Mucosa of descending colon (tissue), 3 donors: Measurements from ENCODE around the gene SLC12A6. TPM values are rescaled to one million over a fixed set of nuclear protein-coding genes. Genes with fewer than 3 reads are reported as not detected.

ENCODE experiments used
- ATAC-seq: fragments of 200-7000 bp; cut with Tn5 transposase; one replicate; pipeline ENCODE4 v1.9.1; 2020; ENCODE audit warnings: mild to moderate bottlenecking, moderate library complexity
- DNase-seq, 3 donors: peaks; one replicate each; pipeline ENCODE4 v3.0.0-alpha.2; 2020
- H3K36me3 ChIP-seq: fragments of 200-600 bp; one replicate; pipeline ENCODE4 v1.8.0; 2021; ENCODE audit warnings: low read depth, mild to moderate bottlenecking
- H3K4me1 ChIP-seq: fragments of 200-600 bp; one replicate; pipeline ENCODE4 v1.8.0; 2021; ENCODE audit warnings: low read depth, mild to moderate bottlenecking
- H3K4me3 ChIP-seq: fragments of 200-600 bp; one replicate; pipeline ENCODE4 v1.8.0; 2021; ENCODE audit warnings: mild to moderate bottlenecking
- H3K9me3 ChIP-seq: fragments of 200-600 bp; one replicate; pipeline ENCODE4 v1.8.0; 2021; ENCODE audit warnings: mild to moderate bottlenecking
- CTCF ChIP-seq: fragments of 200-600 bp; IDR thresholded peaks from one replicate; pipeline ENCODE4 v1.8.0; 2022; ENCODE audit warnings: antibody characterized with exemption, mild to moderate bottlenecking
- intact Hi-C, 2 donors: fragments of 100-400 bp; cut with DNase I in 1 of 2; cut with micrococcal nuclease in 1 of 2; formaldehyde crosslinking; loops; one replicate each; pipeline versions ENCODE4 v1.11.0 to v1.11.1; 2022; cut with DNase I, micrococcal nuclease
- total RNA-seq, 3 donors: library from RNA; stranded (reverse); fragmentation: NEBNext Ultra II Directional in 2 of 3; extraction: Animal tissue kit (Norgen Biotek cat#: 25700) in 2 of 3; gene quantifications; one replicate each; pipeline versions ENCODE4 v1.2.1 to v1.2.4, GENCODE V29; 2021 to 2023
- donor health status: DM: no; HTN: no; CAD: no; lungs with moderate emphysema.
- donor health status: DM: no; HTN: no; CAD: no.
- donor health status: DM: no; HTN: yes; CAD: no.

The SLC12A6 gene
- total RNA-seq, 3 donors from 2014 or later = 17.7 to 26.2 (median 23.2) TPM

- no peak for ATAC-seq
- DNase-seq = no peak
- Histone ChIP-seq H3K4me1 (no peaks in the 10 kb centered on the region), H3K9me3 (no peaks in the 10 kb centered on the region), H3K36me3 (no peaks in the 10 kb centered on the region), H3K4me3 (no peak overlapping the region)
- no peak for TF ChIP-seq CTCF
- intact Hi-C loops = no loop called here
Measured at GRCh38 chr15:34275721-34276120, 61.9 kb downstream of the SLC12A6 start.

GRCh38 chr15:34275154-34275553 is 62.4 kb downstream of the SLC12A6 start:
- Histone ChIP-seq H3K4me1 (no peaks in the 10 kb centered on the region), H3K4me3 (no peak overlapping the region), H3K36me3 (no peaks in the 10 kb centered on the region), H3K9me3 (no peaks in the 10 kb centered on the region)
- intact Hi-C loops = no loop called here
- no peak for DNase-seq
- no peak for TF ChIP-seq CTCF
- ATAC-seq = no peak

DNA sequence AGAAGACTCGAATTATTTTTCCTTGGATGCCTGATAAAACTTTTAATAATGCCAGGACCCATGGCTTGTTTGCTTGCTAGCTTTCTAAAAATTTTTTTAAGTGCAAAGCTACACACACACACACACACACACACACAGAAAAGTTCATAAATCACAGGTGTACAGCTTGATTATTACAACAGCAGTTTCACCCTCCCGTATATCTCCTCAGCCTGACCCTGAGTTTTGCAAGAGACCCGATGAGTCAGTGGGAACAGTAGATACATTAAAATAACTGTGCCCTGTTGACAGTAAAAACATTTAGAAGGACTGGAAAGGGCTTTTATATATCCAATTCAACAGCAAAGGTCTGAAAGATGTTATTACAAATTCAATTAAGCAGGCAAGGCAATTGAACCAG is 66.1 kb downstream of the SLC12A6 start:
- no peak for ATAC-seq
- intact Hi-C loops = no loop called here

DNA sequence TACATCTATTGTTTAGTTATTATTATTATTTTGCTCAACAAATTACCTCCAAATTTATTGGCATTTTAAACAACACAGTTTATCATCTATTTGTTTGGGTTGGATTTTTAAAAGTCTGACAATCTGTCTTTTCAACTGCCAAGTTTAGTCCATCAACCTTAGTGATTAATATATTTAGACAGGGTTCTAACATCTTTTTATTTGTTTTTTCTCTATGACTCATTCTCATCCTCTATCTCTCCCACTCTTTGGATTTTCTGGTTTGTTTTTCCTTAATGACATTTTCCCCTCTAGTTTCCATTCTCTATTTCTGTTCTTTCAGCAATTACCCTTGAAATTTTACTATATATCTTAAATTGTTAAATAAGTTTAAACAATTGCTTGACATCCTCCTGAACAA is 70.8 kb downstream of the SLC12A6 start:
- H3K9me3 ChIP-seq = no peaks in the 10 kb centered on the region
- H3K4me3 ChIP-seq = no peak overlapping the region
- H3K4me1 ChIP-seq = no peaks in the 10 kb centered on the region
- ATAC-seq (no peak), DNase-seq (no peak)
- intact Hi-C loops = no loop called here
- H3K36me3 ChIP-seq = no peaks in the 10 kb centered on the region
- no peak for TF ChIP-seq CTCF

More for the DNA sequence above, 66.1 kb downstream of the SLC12A6 start:
- Histone ChIP-seq H3K36me3 (no peaks in the 10 kb centered on the region), H3K4me3 (no peak overlapping the region), H3K4me1 (no peaks in the 10 kb centered on the region), H3K9me3 (no peaks in the 10 kb centered on the region)
- no peak for TF ChIP-seq CTCF
- no peak for DNase-seq

GRCh38 chr15:34264076-34264475 is 73.5 kb downstream of the SLC12A6 start:
- H3K4me3 ChIP-seq = no peak overlapping the region
- no peak for DNase-seq
- intact Hi-C loops = no loop called here
- H3K36me3 ChIP-seq = no peaks in the 10 kb centered on the region
- ATAC-seq = no peak
- TF ChIP-seq CTCF = no peak
- no peaks in the 10 kb centered on the region for H3K9me3 ChIP-seq
- H3K4me1 ChIP-seq = no peaks in the 10 kb centered on the region

GRCh38 chr15:34262362-34262761 is 75.2 kb downstream of the SLC12A6 start:
- Histone ChIP-seq H3K36me3 (no peaks in the 10 kb centered on the region), H3K9me3 (no peaks in the 10 kb centered on the region), H3K4me1 (no peaks in the 10 kb centered on the region), H3K4me3 (no peak overlapping the region)
- no peak for ATAC-seq
- no peak for TF ChIP-seq CTCF
- no peak for DNase-seq
- intact Hi-C loops = no loop called here
